ENCODE results near the gene MARVELD1.
"Not testable (repeated sequence)": the region's sequence is repeated elsewhere in the genome, so short reads cannot be mapped to it uniquely, and the experiment has no call there.

MARVELD1 gene

GRCh38 chr10:97698072-97698655 lies 15.4 kb upstream of the MARVELD1 start:
- DNase-seq = not testable (repeated sequence)

GRCh38 chr10:97701438-97702069 lies 12.0 kb upstream of the MARVELD1 start:
- peak; percentile 46 to 70 for DNase-seq

GRCh38 chr10:97703398-97704067 lies 10.0 kb upstream of the MARVELD1 start:
- no peak for DNase-seq

GRCh38 chr10:97704341-97704740 lies 9.2 kb upstream of the MARVELD1 start:
- no peak for DNase-seq

GRCh38 chr10:97705006-97705670 lies 8.4 kb upstream of the MARVELD1 start:
- DNase-seq = no peak

- no peak for DNase-seq
These were observed 6.2 kb upstream of the MARVELD1 start for GRCh38 chr10:97707134-97707861.

GRCh38 chr10:97708167-97708566 lies 5.4 kb upstream of the MARVELD1 start:
- DNase-seq = no peak

GRCh38 chr10:97708976-97709946 lies 4.3 kb upstream of the MARVELD1 start:
- DNase-seq = peak; percentile 30 to 37

GRCh38 chr10:97711640-97712572 lies 1.6 kb upstream of the MARVELD1 start:
- no peak for DNase-seq

- DNase-seq = peak; percentile 58 to 59
These were observed 383 bp downstream of the MARVELD1 start for GRCh38 chr10:97713826-97714400.

GRCh38 chr10:97714401-97715258 lies 1.1 kb downstream of the MARVELD1 start:
- peak in 1 of 2 donors; percentile 20 for DNase-seq

- no peak for DNase-seq
These were observed 1.8 kb downstream of the MARVELD1 start for GRCh38 chr10:97715259-97715874.

GRCh38 chr10:97717627-97718026 lies 4.1 kb downstream of the MARVELD1 start:
- DNase-seq = no peak

- DNase-seq = no peak
These were observed 4.6 kb downstream of the MARVELD1 start for GRCh38 chr10:97718178-97718577.

GRCh38 chr10:97718659-97719142 lies 5.2 kb downstream of the MARVELD1 start:
- DNase-seq = no peak

GRCh38 chr10:97719602-97720001 lies 6.1 kb downstream of the MARVELD1 start:
- no peak for DNase-seq

GRCh38 chr10:97721871-97722780 lies 8.6 kb downstream of the MARVELD1 start:
- no peak for DNase-seq
